Measurements from ENCODE around the gene DOK5. TPM values are rescaled to one million over a fixed set of nuclear protein-coding genes. Genes with fewer than 3 reads are reported as not detected.

Gene DOK5
- total RNA-seq, 1 donor from 2014 or later, result not detected

DNA sequence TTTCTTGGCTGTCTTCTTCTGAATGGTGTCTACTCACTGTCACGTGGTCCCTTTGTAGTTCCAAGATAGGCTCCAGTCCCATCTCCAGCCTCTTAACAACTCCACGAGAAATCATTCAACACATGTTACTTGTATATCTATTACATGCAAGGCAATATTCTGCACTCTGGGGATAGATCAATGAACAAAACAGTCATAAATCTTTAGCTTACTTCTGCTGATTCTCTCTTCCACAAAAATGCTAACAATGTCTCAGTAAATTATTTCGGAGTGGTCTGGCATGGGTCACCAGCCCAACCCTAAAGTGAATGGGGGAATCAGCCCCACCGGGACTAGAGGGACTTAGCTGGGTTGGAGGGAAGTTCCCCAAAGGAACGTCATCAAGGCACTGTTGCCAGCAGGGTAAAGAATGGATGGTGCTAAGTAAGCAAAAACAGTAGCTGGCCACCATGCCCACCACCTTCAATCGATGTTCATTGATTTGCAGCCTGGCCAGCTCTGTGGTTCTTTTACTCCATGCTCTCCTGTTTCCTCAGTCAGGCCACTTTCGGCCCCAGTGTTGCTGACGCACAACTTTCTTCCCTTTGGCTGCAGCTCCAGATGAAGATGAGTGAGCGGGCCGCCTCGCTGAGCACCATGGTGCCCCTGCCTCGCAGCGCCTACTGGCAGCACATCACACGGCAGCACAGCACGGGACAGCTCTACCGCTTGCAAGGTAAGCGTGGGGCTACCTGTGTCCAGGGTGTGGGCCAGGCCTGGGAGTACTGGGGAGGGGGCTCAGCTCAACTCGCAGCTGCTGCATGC, 167.7 kb downstream of the DOK5 start:
- CTCF ChIA-PET, result interaction anchor here (1.4 kb wide), 1 partner anchor 9 kb away, joined by 3 read pairs; no protein-coding TSS in a partner anchor
- no peak for DNase-seq
- no peak for TF ChIP-seq CTCF (IDR thresholded peaks at IDR 0.05)
- Mint-ChIP-seq H3K4me1 (no peaks in the 10 kb centered on the region), H3K27me3 (no peaks in the 10 kb centered on the region), H3K27ac (no peak overlapping the region), H3K36me3 (ENCODE audit: low read depth) (no peaks in the 10 kb centered on the region), H3K4me3 (no peak overlapping the region), H3K9me3 (no peaks in the 10 kb centered on the region)
- intact Hi-C loops (cut with micrococcal nuclease), result no loop called here
- ATAC-seq (ENCODE audit: low read depth), result no peak
- POLR2A ChIA-PET, result interaction anchor here (0.7 kb wide), 1 partner anchor 9 kb away, joined by 4 read pairs; no protein-coding TSS in a partner anchor

GRCh38 chr20:54643761-54644160, 168.4 kb downstream of the DOK5 start:
- no peaks in the 10 kb centered on the region for H3K27me3 Mint-ChIP-seq
- H3K4me3 Mint-ChIP-seq, result no peak overlapping the region
- H3K9me3 Mint-ChIP-seq, result no peaks in the 10 kb centered on the region
- no peak for ATAC-seq (ENCODE audit: low read depth)
- TF ChIP-seq CTCF (IDR thresholded peaks at IDR 0.05), result no peak
- no peak overlapping the region for H3K27ac Mint-ChIP-seq
- no peaks in the 10 kb centered on the region for H3K4me1 Mint-ChIP-seq
- intact Hi-C loops (cut with micrococcal nuclease), result no loop called here
- ChIA-PET POLR2A (no interaction called here), CTCF (interaction anchor here (1.4 kb wide), 1 partner anchor 8 kb away, joined by 3 read pairs; no protein-coding TSS in a partner anchor)
- no peak for DNase-seq
- H3K36me3 Mint-ChIP-seq (ENCODE audit: low read depth), result no peaks in the 10 kb centered on the region

DNA sequence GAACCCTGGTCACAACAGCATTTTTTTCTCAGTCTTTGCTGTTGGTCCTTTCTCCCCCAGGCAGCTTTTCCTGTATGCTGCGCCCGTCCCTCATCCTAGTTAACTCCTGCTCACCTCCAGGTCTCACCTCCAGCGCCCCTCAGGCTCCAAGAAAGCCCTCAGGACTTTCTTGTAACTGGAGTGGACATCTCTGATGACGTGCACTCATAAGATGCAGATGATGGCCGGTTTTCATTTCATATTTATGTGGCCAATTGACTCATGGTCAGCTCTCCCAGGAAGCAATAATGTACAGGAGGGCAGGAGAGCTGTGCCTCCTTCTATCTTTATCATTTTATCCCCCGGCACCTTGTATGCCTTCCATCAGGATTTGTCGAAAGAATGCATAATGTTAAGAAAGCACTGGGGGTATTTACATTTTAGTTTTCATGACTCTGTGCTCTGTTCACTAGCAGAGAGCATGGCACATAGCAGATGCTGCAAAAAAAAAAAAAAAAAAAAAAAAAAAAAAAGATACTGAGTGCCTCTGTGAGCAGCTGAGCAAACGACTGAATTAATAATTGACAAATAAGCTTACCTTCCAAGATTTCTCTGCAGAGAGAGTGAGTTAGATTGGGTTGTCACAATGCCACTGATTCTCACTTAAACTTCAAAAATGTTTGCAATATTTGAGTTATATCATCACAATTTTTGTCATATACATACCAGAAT, 170.2 kb downstream of the DOK5 start:
- peaks cover 2% of the 10 kb centered on the region for H3K27me3 Mint-ChIP-seq
- no peak for TF ChIP-seq CTCF (IDR thresholded peaks at IDR 0.05)
- ATAC-seq (ENCODE audit: low read depth) (no peak), DNase-seq (no peak)
- H3K9me3 Mint-ChIP-seq, result no peaks in the 10 kb centered on the region
- no peaks in the 10 kb centered on the region for H3K36me3 Mint-ChIP-seq (ENCODE audit: low read depth)
- intact Hi-C loops (cut with micrococcal nuclease), result loop anchor here (2.0 to 5.0 kb wide), 3 partner anchors 541 to 1233 kb away; no protein-coding TSS in a partner anchor
- no peak overlapping the region for H3K4me3 Mint-ChIP-seq
- no peaks in the 10 kb centered on the region for H3K4me1 Mint-ChIP-seq
- ChIA-PET POLR2A (interaction anchor here (0.5 to 1.0 kb wide), 2 partner anchors 10 to 12 kb away, joined by 4 to 6 read pairs; no protein-coding TSS in a partner anchor), CTCF (interaction anchor here (1.0 to 1.2 kb wide), 2 partner anchors 14 to 424 kb away, joined by 3 to 4 read pairs; no protein-coding TSS in a partner anchor)
- H3K27ac Mint-ChIP-seq, result no peak overlapping the region

- DNase-seq, result no peak
- ChIA-PET CTCF (interaction anchor here (1.0 to 1.2 kb wide), 2 partner anchors 13 to 424 kb away, joined by 3 to 4 read pairs; no protein-coding TSS in a partner anchor), POLR2A (interaction anchor here (0.5 kb wide), 1 partner anchor 12 kb away, joined by 4 read pairs; no protein-coding TSS in a partner anchor)
- intact Hi-C loops (cut with micrococcal nuclease), result loop anchor here (2.0 to 5.0 kb wide), 3 partner anchors 541 to 1234 kb away; no protein-coding TSS in a partner anchor
- Mint-ChIP-seq H3K27me3 (peaks cover 6% of the 10 kb centered on the region), H3K4me1 (no peaks in the 10 kb centered on the region), H3K9me3 (no peaks in the 10 kb centered on the region), H3K4me3 (no peak overlapping the region), H3K36me3 (ENCODE audit: low read depth) (no peaks in the 10 kb centered on the region), H3K27ac (no peak overlapping the region)
- no peak for ATAC-seq (ENCODE audit: low read depth)
- no peak for TF ChIP-seq CTCF (IDR thresholded peaks at IDR 0.05)
Observed at GRCh38 chr20:54646156-54646517, 170.7 kb downstream of the DOK5 start.

All from activated B cell treated with CpG ODN at 0.5 μM for 24 hours (primary cell).